Measurements from ENCODE around the gene CACNG6. TPM values are rescaled to one million over a fixed set of nuclear protein-coding genes. Genes with fewer than 3 reads are reported as not detected.

CACNG6 gene
- total RNA-seq, 3 donors from 2014 or later: not detected

- Histone ChIP-seq H3K27me3 (peaks cover 10 to 52% of the 10 kb centered on the region in 2 donors), H3K4me1 (no peaks in the 10 kb centered on the region), H3K4me3 (no peak overlapping the region), H3K9me3 (peaks cover 0 to 4% of the 10 kb centered on the region in 2 donors), H3K27ac (no peak overlapping the region), H3K36me3 (no peaks in the 10 kb centered on the region)
- intact Hi-C loops (cut with DNase I; ENCODE audit: low total_unique reads): loop anchor here (10.0 kb wide), 1 partner anchor 1491 kb away; the partner anchor contains the start of gene ZNF628
- TF ChIP-seq POLR2AphosphoS5 (IDR thresholded peaks at IDR 0.05): no peak
- no peak for TF ChIP-seq POLR2A (IDR thresholded peaks at IDR 0.05)
- no peak for TF ChIP-seq CTCF (IDR thresholded peaks at IDR 0.05)
- DNase-seq (ENCODE audit: low spot score in 2 of 2): no peak
These were observed 7.8 kb upstream of the CACNG6 start for GRCh38 chr19:53983457-53984289.

GRCh38 chr19:53985863-53986262 lies 5.6 kb upstream of the CACNG6 start:
- H3K4me1 ChIP-seq: no peaks in the 10 kb centered on the region
- no peak for DNase-seq (ENCODE audit: low spot score in 2 of 2)
- peaks cover 7 to 35% of the 10 kb centered on the region in 2 donors for H3K27me3 ChIP-seq
- H3K27ac ChIP-seq: no peak overlapping the region
- intact Hi-C loops (cut with DNase I; ENCODE audit: low total_unique reads): loop anchor here (10.0 kb wide), 1 partner anchor 1489 kb away; the partner anchor contains the start of gene ZNF628
- TF ChIP-seq CTCF (IDR thresholded peaks at IDR 0.05) (no peak), POLR2A (IDR thresholded peaks at IDR 0.05) (no peak), POLR2AphosphoS5 (IDR thresholded peaks at IDR 0.05) (no peak)
- H3K9me3 ChIP-seq: peaks cover 0 to 4% of the 10 kb centered on the region in 2 donors
- no peak overlapping the region for H3K4me3 ChIP-seq
- H3K36me3 ChIP-seq: no peaks in the 10 kb centered on the region

GRCh38 chr19:53988981-53989380 lies 2.5 kb upstream of the CACNG6 start:
- H3K27ac ChIP-seq: no peak overlapping the region
- TF ChIP-seq POLR2A (IDR thresholded peaks at IDR 0.05) (no peak), CTCF (IDR thresholded peaks at IDR 0.05) (no peak), POLR2AphosphoS5 (IDR thresholded peaks at IDR 0.05) (no peak)
- H3K4me1 ChIP-seq: no peaks in the 10 kb centered on the region
- peaks cover 0 to 32% of the 10 kb centered on the region in 2 donors for H3K27me3 ChIP-seq
- DNase-seq (ENCODE audit: low spot score in 2 of 2): no peak
- H3K4me3 ChIP-seq: no peak overlapping the region
- intact Hi-C loops (cut with DNase I; ENCODE audit: low total_unique reads): loop anchor here (1.0 to 10.0 kb wide), 2 partner anchors 10 to 1486 kb away; partner anchors contain the start of gene ZNF628
- no peaks in the 10 kb centered on the region for H3K36me3 ChIP-seq
- no peaks in the 10 kb centered on the region for H3K9me3 ChIP-seq

GRCh38 chr19:53989600-53990533 lies 1.6 kb upstream of the CACNG6 start:
- H3K27ac ChIP-seq: no peak overlapping the region
- intact Hi-C loops (cut with DNase I; ENCODE audit: low total_unique reads): loop anchor here (1.0 to 10.0 kb wide), 2 partner anchors 9 to 1485 kb away; partner anchors contain the start of gene ZNF628
- no peaks in the 10 kb centered on the region for H3K36me3 ChIP-seq
- TF ChIP-seq POLR2A (IDR thresholded peaks at IDR 0.05): no peak
- no peak for TF ChIP-seq POLR2AphosphoS5 (IDR thresholded peaks at IDR 0.05)
- TF ChIP-seq CTCF (IDR thresholded peaks at IDR 0.05): no peak
- peaks cover 0 to 37% of the 10 kb centered on the region in 2 donors for H3K27me3 ChIP-seq
- no peaks in the 10 kb centered on the region for H3K9me3 ChIP-seq
- H3K4me3 ChIP-seq: no peak overlapping the region
- no peaks in the 10 kb centered on the region for H3K4me1 ChIP-seq
- no peak for DNase-seq (ENCODE audit: low spot score in 2 of 2)

Measured in breast epithelium (tissue), 4 donors.